Activated naive CD4-positive, alpha-beta T cell (primary cell): ENCODE measurements around the gene UHRF2.
"Not testable (repeated sequence)": the region's sequence is repeated elsewhere in the genome, so short reads cannot be mapped to it uniquely, and the experiment has no call there.

ENCODE experiments used
- DNase-seq, 4 experiments: peaks; one replicate each; lab custom pipeline; 2025; lab: John Stamatoyannopoulos, UW

UHRF2 gene

DNA sequence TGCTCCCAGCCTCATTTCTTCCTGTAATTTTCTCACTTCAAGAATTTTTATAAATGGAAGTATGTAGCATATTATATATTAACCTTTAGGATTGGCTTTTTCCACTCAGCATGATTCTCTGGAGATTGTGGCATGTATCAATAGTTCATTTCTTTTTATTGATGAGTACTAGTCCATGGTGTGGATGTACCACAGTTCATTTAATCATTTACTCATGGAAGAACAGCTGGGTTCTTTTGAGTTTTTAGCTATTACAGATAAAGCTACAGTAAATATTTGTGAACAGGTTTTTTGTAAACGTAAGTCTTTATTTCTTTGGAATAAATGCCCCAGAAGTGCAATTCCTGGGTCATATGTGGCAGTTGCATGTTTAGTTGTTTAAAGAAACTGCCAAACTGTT is 76.1 kb downstream of the UHRF2 start:
- DNase-seq = no peak

DNA sequence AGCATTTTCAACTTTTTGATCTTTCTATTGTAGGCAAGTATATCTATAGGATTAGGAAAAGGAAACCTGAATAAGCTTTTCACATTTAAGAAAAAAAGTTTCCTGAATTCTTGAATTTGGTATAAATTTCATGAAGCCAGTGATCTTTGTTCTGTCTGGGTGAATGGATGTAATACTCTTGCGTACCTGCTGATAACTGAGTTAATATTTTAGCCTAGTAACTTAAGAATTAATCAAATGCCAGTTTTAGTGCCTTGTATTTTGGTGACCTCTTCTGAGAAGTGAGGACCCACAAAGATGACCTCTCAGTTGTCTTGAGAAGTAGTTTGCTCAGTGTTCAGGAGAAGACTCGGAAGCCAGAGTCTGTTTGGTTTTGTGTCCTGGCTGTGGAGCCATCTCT is 77.9 kb downstream of the UHRF2 start:
- DNase-seq = no peak

DNA sequence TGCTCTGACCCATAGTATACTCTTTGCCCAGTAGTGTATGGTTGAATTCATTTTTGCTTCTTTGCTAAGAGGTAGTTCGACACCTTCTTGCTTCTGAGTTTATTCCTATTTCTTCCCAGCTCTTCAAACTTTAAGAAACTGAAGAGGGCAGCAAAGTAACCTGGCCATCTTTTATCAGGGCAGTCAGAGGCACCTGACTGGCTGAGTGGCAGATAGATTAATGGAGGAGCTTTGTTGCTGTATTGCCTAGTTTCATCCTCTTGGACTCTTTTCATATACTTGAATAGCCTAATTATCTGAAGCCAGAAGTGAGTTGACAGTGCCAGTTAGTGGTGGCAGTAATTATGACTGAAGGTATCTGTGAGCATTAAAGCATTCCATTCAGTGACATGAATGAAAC is 82.5 kb downstream of the UHRF2 start:
- DNase-seq = no peak

DNA sequence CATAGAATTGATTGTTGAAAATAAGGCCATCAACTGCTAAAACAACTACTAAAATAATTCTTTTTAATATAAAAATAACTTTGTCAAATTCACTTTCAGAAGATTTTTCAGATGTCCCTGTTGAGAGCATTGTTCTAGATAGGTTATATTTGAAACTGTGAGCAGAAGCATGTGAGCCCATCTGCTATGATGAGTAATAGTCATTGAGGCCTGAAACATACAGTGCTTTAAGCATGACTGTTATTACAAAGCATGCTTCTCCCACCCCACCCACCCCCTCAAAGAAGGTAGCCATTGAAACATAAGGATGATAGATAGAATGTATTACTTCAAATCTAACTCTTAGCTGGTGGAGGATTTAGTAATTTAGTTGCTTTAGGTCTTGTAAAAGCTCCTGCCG is 86.0 kb downstream of the UHRF2 start:
- no peak for DNase-seq

DNA sequence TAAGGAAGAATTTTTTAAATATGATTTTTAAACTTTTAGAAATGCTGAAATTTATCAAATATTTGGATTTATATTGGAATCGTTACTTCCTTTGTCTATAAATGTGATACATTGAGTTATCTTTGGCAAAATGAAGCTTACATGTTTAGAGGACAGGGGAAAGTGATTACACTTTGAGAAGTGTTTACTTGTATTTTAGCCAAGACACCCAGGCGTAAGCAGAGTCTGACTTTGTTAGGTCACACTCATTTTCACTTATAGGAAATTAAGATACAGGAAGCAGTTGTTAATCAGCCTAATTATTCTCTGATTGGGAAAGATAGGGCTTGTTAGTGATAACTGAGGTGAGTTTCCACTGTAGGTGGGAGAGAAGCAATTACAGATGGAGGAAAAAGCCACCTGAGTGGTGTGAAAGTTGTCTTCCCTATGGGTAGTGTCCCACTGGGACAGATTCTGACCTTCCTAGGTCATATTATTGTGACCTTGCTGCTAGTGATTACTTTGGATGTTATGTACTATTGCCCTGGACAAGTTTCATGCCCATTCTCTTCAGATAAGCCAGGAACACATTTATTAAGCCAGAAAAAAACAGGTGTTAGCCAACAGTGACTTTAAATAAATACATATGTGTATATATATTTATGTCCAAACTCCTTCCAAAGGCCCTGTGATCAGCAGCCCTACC is 88.7 kb downstream of the UHRF2 start:
- no peak for DNase-seq

DNA sequence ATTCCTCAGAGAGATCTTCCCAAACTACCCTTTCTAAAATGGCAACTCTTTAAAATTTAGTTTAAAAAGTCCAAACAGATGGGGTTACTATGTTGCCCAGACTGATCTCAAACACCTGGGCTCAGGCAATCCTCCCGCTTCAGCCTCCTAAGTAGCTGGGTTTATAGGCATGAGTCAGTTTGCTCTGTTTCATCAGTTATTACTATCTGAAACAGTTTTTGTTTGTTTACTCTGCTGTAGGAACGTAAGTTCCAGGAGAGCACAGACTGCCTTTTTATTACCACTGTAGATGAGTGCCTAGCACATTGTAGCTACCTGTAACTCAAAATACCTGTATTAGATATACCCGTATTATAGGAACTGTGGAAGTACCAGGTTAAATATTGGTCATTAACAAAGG is 89.4 kb downstream of the UHRF2 start:
- no peak for DNase-seq

DNA sequence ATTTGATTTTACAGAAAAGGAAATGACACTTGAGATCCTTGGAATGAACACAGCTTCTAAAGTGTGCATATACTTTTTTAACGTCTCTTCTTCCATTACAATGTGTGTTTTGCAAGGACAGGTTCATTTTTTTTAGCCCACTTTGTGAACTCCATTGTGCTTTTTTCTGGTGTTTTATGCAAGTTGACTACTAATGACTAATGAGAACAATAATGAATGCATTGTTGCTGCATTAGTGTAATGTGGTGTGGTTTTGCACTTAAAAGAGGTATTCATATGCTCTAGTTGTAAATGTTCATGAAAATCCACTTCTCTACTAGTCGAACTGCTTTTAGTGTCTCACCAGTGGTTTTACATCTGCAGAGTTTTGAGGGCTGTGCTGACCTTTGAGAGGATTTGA is 93.6 kb downstream of the UHRF2 start:
- no peak for DNase-seq

DNA sequence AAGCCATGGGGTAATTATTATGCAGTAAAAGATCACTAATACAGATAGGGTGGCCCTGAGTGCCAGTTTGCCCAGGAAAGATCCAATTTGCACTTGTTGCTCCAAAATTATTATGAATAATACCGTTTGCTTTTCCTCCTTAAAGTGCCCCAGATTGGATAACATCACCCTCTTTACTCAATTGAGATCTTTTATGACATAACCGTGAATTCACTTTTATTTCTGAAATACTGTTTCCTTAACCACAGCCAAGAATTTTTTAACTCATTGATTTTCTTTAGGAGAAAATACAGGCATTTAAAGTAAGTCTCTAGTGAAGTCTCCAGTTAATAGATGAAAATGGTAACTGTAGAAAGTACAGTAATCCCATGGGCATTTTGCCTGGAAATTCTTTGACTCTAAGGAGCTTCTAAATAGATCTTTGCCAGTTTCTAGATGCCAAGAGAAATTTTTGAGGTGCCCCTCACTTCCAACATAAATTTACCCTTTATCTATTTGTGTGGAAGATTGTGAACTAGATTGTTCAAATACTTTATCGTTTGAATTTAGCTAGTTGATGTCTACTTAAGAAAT is 99.2 kb downstream of the UHRF2 start:
- no peak for DNase-seq

DNA sequence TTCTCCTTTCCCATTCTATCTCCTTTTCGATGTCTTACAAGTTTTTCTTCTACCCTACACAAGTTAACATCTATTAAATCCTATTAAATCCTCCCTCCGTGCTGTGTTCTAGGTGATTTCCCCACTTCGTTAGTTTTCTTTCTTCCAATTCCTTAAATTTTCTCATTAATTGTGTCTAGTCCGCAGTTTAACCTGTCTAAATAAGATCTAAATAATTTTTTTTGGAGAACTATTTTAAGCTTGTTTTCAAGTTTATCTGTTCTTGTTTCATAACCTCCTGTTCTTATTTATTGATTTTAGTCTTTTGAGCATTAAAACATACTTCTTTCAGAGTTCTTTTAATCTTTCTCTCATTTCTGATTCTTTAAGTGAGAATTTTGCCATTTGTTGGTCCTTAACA is 109.3 kb downstream of the UHRF2 start:
- DNase-seq = no peak

DNA sequence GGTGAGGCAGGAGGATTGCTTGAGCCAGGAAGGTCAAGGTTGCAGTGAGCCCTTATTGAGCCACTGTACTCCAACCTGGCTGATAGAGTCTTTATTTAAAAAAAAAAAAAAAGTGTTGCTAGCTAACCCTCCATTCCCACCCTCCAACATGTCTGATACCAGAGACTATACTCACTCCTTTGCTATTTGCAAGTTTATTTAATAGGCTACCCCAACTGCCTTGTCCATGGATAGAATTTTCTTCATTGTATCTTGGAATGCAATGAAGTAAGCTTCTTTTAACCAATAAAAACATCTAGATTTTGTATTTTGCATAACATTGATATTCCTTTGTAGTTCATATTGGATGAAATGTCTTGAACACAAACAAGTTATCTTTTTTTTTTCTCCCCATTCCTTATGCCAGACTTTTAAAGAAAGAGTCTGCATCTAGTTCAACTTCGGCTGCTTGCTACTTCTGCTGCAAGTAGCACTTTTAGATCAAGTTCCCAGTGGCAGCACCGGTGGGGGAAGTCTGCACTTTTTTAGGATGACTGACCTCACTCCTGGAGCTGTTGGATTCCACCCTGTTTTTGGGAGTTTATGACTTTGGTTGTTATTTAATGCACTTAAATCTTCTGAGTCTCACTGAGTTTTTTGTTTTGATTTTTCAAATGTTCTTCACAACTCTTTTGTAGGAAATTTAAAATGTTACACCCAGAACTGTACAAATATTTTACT is 112.5 kb downstream of the UHRF2 start:
- DNase-seq = no peak

DNA sequence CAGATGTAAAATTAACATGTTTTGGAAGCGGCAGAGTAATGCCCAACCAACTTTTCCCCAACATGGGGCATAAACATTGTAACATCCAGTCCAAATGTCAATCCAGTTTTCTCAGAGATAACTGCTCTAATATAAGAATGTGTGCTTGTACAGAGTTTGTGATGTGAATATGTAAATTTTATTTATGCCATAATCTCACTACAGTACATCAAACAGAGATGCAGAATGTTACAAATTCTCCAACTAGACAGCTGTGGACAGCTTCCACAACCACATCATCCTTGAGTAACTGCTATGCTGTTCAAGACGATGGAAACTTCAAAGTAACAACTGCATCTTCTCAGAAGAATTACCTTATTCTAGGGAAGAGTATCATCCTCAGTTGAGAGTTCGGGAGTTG is 122.6 kb downstream of the UHRF2 start:
- no peak for DNase-seq

DNA sequence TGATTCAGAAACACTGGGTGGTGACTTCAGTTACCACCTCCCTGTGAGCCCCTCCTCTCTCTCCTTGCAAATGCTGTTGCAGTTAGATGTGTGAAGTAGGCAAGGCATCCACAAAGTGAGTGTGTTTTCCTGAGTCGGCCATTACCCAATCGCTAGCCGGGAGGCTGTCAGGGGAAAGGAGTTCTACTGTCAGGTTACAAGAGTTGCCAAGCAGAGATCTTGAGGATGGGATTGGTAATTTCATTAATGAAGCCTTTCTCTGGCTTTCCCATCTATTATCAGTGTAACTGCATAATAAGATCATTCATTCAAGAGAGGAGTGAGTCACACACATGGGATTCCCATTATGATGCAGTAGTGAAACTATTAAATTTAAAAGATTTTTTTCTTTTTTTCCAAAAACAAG is 125.7 kb downstream of the UHRF2 start:
- DNase-seq = no peak

DNA sequence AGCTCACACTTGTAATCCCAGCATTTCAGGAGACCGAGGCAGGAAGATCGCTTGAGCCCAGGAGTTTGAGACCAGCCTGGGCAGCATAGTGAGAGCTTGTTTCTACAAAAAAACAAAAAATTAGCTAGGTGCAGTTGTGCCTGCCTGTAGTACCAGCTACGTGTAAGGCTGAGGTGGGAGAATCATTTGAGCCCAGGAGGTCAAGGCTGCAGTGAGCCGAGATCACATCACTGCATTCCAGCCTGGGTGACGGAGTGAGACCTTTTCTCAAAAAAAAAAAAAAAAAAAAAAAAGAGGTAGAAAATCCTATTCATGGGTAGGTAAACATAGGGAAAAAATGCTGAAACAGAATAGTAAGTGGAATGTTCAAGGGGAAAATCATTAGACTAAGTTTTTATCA is 129.6 kb downstream of the UHRF2 start:
- DNase-seq = not testable (repeated sequence)

DNA sequence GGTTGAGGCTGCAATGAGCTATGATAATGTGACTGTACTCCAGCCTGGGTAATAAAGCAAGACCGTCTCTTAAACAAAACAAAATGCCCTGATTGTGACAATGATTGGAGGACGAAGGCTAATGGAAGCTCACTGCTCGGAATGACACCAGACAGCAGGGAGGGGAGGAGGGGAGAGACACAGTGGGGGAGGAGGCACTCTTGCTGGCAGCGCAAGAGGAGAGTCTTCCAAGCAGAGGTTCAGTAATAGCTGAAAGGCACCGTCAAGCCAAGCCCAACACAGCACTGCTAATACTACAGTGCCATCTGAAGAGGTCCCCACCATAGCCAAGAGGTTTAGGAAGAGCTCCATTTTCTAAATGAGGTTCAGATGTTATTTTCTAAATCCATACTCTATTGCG is 130.2 kb downstream of the UHRF2 start:
- no peak for DNase-seq

DNA sequence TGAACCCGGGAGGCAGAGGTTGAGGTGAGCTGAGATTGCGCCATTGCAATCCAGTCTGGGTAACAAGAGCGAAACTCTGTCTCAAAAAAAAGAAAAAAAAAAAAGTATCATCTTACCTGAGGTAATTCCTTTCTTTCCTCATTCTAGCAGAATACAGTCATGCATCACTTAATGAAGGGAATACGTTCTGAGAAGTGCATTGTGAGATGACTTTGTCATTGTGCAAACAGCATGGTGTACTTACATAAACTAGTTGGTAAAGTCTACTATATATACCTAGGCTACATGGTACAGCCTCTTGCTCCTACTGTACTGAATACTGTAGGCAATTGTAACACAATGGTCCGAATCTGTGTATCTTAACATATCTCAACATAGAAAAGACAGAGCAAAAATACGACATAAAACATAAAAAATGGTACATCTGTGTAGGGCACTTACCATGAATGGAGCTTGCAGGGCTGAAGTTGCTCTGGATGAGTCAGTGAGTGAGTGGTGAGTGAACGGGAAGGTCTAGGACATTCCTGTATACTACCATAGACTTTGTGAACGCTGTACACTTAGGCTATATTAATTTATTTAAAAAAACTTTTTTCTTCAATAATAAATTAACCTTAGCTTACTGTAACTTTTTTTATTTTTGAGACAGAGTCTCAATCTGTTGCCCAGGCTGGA is 132.2 kb downstream of the UHRF2 start:
- DNase-seq = no peak

DNA sequence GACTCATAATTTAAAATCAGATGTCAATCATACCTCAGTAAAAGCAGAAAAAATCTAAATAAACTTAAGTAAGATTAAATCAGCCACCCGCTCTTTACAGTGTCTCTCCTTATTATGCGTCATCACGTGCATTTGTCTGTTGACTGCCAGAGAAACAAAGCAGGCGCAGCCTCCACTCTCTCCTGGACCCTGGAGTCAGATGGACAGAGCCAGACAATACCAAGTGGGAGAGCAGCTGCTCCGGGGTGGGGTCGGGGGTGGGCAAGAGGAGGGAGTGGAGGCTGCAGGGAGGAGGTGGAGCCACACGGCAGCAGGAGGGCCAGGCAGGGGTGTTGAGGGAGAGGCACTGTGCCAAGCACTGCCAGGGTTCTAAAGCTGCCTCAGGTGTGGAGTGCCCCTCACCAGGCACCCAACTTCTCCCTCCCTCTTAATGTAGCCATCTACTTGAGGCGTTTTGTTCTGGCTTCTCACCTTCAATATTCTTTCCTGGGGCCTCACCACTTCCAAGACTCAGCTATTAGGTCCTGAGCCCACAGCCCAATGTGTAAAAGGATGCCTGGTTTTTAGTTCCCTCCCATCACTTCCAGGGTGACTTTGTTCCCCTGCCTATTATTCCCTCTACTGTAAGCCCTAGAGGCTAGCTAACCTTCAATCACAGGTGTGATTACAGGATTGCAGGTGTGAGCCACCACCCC is 136.3 kb downstream of the UHRF2 start:
- no peak for DNase-seq

DNA sequence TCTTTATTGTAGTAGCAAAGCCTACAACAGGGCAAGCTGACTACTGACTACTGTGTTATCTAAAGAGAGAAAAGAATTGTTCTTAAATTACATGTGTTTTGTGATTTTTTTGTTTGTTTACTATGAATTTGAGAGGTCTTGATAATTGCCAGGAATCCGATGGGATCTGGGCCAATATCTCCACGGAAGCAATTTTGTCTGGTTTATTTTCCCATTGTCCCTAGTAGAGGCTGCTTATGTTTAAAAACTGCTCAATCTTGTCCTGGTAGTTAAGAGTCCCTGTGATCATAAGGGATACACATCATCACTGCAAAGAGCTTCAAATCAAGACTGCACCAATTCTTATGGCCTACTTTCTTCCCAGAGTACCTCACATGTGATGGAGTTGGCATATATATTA is 138.1 kb downstream of the UHRF2 start:
- DNase-seq = no peak

DNA sequence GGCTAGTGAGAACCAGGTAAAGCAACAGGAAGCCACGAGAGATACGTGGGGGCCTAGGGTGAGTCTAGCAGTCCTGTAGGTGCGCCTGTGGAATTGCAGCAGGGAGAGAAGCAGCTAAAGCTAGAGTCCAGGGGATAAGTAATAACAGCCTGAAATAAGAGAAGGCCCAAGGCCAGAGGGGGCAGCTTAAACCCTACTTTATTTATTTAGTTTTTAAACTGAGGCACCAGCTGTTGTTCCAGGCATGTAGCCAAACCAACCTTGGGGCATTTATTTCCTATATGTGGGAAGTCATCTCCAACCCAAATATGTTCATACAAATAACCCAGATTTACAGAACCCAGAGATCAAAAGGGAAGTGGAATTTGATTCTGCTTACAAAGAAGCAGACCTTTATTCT is 139.0 kb downstream of the UHRF2 start:
- DNase-seq = no peak

DNA sequence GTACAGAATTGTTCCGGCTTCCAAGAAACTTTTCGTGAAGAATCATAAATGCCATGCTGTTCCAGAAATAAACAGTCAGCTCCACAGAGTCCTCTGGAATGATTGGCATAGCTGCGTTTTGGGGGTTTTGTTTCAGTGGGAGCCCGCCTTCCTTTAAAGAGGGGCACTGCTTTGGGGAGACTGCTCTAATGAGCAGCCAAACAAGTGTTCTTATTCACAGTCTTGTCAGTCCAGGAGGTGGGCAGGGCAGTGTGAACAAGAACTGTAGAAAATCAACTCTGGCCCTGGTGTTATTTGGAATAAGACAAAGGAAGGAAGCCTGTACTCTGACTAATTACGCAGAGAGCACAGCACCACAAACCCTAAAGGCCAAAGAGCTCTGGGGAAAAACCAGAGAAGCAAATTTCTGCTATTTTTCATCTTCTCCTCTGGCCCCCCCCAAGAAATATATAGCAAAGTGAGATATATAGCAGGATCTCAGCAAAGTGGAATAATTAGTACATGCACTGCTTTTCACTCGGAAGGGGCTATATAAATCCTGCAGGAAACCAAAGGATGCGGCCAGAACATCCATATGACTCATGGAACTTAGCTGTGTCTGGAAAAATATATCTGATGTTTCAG is 139.6 kb downstream of the UHRF2 start:
- no peak for DNase-seq

DNA sequence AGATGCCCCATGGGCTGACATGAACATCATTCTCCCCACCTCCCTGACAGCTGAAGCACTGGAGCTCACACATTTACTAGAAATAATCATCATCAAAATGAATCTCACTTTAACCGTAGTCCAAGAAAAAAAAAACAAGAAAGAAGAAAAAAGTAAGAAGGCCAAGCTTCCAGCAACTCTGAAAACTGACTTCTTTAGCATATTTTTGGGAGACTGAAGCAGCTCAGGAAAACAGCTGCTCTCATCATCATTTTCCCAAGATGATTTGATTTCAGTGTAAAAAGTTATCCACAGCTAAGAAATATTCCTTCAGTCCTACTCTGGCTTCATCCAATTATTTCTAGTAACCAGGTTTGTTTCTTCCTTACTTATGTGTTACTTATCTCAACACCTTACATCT is 140.9 kb downstream of the UHRF2 start:
- no peak for DNase-seq
